Heart left ventricle (tissue), 16 donors: ENCODE data around the gene C14orf132. TPM values are rescaled to one million over a fixed set of nuclear protein-coding genes. Genes with fewer than 3 reads are reported as not detected.

Source experiments
- ATAC-seq, 4 donors: fragments of 200-7000 bp; cut with Tn5 transposase; one replicate each; pipeline ENCODE4 v1.9.1; 2020 to 2022; ENCODE audit warnings: moderate library complexity in 4 of 4, mild to moderate bottlenecking in 3 of 4, moderate number of reproducible peaks in 1 of 4
- DNase-seq, 5 donors: peaks; one replicate each; pipeline ENCODE4 v3.0.0-alpha.2; 2020
- H3K27ac ChIP-seq, 12 donors: fragments of 200-600 bp; sonication (generic) in 4 of 12; one replicate each; pipeline versions ENCODE4 v1.5.0 to v1.8.0; 2016 to 2022; ENCODE audit warnings: mild to moderate bottlenecking in 2 of 12
- H3K27me3 ChIP-seq, 9 donors: fragments of 200-600 bp; sonication (generic) in 2 of 9; one replicate each; pipeline versions ENCODE4 v1.5.1 to v1.8.0; 2016 to 2022; ENCODE audit warnings: mild to moderate bottlenecking in 3 of 9
- H3K36me3 ChIP-seq, 9 donors: fragments of 200-600 bp; sonication (generic) in 2 of 9; one replicate each; pipeline versions ENCODE4 v1.5.0 to v1.8.0; 2018 to 2022; ENCODE audit warnings: mild to moderate bottlenecking in 2 of 9
- H3K4me1 ChIP-seq, 12 donors: fragments of 200-600 bp; sonication (generic) in 4 of 12; one replicate each; pipeline versions ENCODE4 v1.5.0 to v1.8.0; 2016 to 2022; ENCODE audit warnings: mild to moderate bottlenecking in 3 of 12
- H3K4me3 ChIP-seq, 12 donors: fragments of 200-600 bp; sonication (generic) in 4 of 12; one replicate each; pipeline versions ENCODE4 v1.5.0 to v1.8.0; 2017 to 2022; ENCODE audit warnings: mild to moderate bottlenecking in 9 of 12, moderate library complexity in 4 of 12
- H3K9me3 ChIP-seq, 12 donors: fragments of 200-600 bp; sonication (generic) in 4 of 12; one replicate each; pipeline versions ENCODE4 v1.5.0 to v1.8.0; 2016 to 2022; ENCODE audit warnings: mild to moderate bottlenecking in 1 of 12
- POLR2A ChIP-seq, 2 donors: fragments of 450-650 bp; IDR thresholded peaks; one replicate each; pipeline ENCODE4 v1.6.1; 2017; ENCODE audit warnings: antibody characterized with exemption in 2 of 2, mild to moderate bottlenecking in 2 of 2, moderate library complexity in 2 of 2
- WGBS, 4 donors: extraction: QIAGEN DNeasy Blood & Tissue Kit in 2 of 4; methylation state at CpG; one replicate each; pipeline versions ENCODE4 v1.1.5 to v1.1.7; 2013 to 2018; 5-methylcytosine and 5-hydroxymethylcytosine counted together
- intact Hi-C, 10 donors: fragments of 100-400 bp; cut with DNase I; formaldehyde crosslinking; loops; one replicate each; pipeline versions ENCODE4 v1.11.1 to v1.14.2; 2022
- polyA plus RNA-seq, 2 donors: library from polyadenylated mRNA; stranded (reverse); fragments of 200-250 nt; gene quantifications; one replicate each; pipeline ENCODE4 v1.2.3, GENCODE V29; 2013
- total RNA-seq, 9 donors: library from RNA; depleted of rRNA in 2 of 9; stranded (reverse); fragments of >200 nt in 2 of 9; fragmentation: NEBNext Ultra II Directional in 3 of 9; extraction: Animal tissue kit (Norgen Biotek cat#: 25700) in 3 of 9; gene quantifications; one replicate each; pipeline versions ENCODE4 v1.1.0 to v1.2.4, GENCODE V29; 2016 to 2023
- TF ChIP-seq, protein P1 (sequence below), 12 donors: fragments of 200-600 bp; sonication (generic) in 4 of 12; IDR thresholded peaks; one replicate each; pipeline versions ENCODE4 v1.5.0 to v1.8.0; 2018 to 2022; ENCODE audit warnings: antibody characterized with exemption in 12 of 12, mild to moderate bottlenecking in 5 of 12
- donor health status: ischemic (EF 13 %, LVEDD 7.1; RV severe dilation, severe dysfunction).
- donor health status: healthy with polysubstance abuse.
- donor health status: DM: no; HTN: yes; CAD: no.
- donor health status: DM: no; HTN: no; CAD: no.
- donor health status: ischemic (EF 25% LVEDD 6.9; RV normal size, moderate dysfunction).
- donor health status: ischemic (EF 25% LVEDD 5.7; RV mildly dilated, moderate dysfunction).
- donor health status: healthy.
- donor health status: DM: yes; HTN: yes; CAD: no.
- donor health status: ischemic (EF 35%, LVEDD 5.7; RV mildly dilated, moderate dysfunction).
- donor health status: nonischemic (EF 11% LVEDD 7.7; RV severe dilation, severe dysfunction).
- donor health status: DM: yes; HTN: yes; CAD: no.
- donor health status: PGD.
- donor health status: ischemic (EF 29% LVEDD 5.4; RV normal size, mild dysfunction).
- donor health status: nonischemic (EF 23%, LVEDD 6.1; RV moderate dilation, normal function).

C14orf132 gene
- total and polyA plus RNA-seq, 11 donors, result 0.76 to 14.9 (median 1.8) TPM

DNA sequence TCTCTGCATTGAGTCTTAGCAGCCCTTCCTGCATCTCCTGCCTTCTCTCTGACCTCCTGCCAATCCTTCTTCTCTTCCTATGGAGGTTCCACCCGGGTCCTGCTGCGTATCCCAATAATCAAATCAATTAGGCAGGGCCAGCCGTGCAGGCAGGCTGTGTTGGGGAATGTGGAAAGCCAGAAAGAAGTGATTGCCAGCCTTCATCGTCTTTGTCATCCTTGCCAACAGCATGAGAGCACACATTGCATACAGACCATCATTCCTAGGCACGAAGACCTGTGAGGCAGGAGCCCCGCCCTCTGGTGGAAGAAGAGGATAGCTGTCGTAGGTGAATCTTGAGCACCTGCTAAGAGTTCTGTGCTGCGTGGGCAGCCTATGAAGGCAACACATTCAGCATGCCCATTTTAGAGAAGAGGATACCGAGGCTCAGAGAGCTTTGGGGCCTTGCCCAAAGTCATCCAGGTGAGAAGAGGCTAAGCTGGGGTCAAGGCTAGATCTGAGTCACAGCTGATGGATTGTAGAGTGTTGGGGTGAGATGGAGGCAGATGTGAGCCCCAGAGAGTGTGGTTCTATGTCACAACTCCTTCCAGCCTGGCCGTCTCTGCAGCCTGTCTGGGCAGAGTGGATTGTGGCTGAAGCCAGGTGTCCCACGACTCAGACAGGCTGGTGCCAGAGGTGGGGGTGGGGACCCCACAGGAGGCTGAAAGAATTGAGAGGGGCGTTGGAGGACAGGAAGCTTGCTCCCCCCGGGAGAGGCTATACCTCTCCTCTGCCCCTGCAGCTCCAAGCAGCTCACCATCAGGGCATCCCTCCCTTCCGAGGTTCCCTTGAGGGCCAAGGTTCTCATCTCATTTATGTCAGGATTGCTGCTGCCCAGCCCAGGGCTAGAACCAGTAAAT is 12.7 kb downstream of the C14orf132 start:
- H3K9me3 ChIP-seq, result no peaks in the 10 kb centered on the region
- H3K4me1 ChIP-seq, result peaks cover 0 to 33% (median 4%) of the 10 kb centered on the region in 12 donors
- H3K4me3 ChIP-seq, result no peak overlapping the region
- peak in 1 of 5 donors; percentile 5 for DNase-seq
- TF ChIP-seq, protein P1, sequence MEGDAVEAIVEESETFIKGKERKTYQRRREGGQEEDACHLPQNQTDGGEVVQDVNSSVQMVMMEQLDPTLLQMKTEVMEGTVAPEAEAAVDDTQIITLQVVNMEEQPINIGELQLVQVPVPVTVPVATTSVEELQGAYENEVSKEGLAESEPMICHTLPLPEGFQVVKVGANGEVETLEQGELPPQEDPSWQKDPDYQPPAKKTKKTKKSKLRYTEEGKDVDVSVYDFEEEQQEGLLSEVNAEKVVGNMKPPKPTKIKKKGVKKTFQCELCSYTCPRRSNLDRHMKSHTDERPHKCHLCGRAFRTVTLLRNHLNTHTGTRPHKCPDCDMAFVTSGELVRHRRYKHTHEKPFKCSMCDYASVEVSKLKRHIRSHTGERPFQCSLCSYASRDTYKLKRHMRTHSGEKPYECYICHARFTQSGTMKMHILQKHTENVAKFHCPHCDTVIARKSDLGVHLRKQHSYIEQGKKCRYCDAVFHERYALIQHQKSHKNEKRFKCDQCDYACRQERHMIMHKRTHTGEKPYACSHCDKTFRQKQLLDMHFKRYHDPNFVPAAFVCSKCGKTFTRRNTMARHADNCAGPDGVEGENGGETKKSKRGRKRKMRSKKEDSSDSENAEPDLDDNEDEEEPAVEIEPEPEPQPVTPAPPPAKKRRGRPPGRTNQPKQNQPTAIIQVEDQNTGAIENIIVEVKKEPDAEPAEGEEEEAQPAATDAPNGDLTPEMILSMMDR (IDR thresholded peaks at IDR 0.05), result peak in 1 of 12 donors; percentile 9
- TF ChIP-seq POLR2A (IDR thresholded peaks at IDR 0.05), result no peak
- no peaks in the 10 kb centered on the region for H3K27me3 ChIP-seq
- 76 to 92% (median 79%) methylated on average over 14 of the region's 14 CpGs for WGBS, 4 donors
- H3K36me3 ChIP-seq, result no peaks in the 10 kb centered on the region
- intact Hi-C loops, result no loop called here
- no peak for ATAC-seq
- no peak overlapping the region for H3K27ac ChIP-seq

GRCh38 chr14:96052541-96053247 is 13.5 kb downstream of the C14orf132 start:
- TF ChIP-seq POLR2A (IDR thresholded peaks at IDR 0.05), result no peak
- H3K4me1 ChIP-seq, result peaks cover 0 to 33% (median 4%) of the 10 kb centered on the region in 12 donors
- H3K36me3 ChIP-seq, result no peaks in the 10 kb centered on the region
- intact Hi-C loops, result no loop called here
- 86 to 92% (median 89%) methylated on average over 10 of the region's 10 CpGs for WGBS, 4 donors
- DNase-seq (peak in 1 of 5 donors; percentile 7), ATAC-seq (no peak)
- no peak overlapping the region for H3K4me3 ChIP-seq
- peak overlapping the region in 7 of 12 donors; percentile 63 to 91 (median 76) for H3K27ac ChIP-seq
- no peaks in the 10 kb centered on the region for H3K9me3 ChIP-seq
- H3K27me3 ChIP-seq, result no peaks in the 10 kb centered on the region

GRCh38 chr14:96053248-96053599 is 14.1 kb downstream of the C14orf132 start:
- Histone ChIP-seq H3K9me3 (no peaks in the 10 kb centered on the region), H3K4me3 (no peak overlapping the region), H3K4me1 (peaks cover 0 to 33% (median 4%) of the 10 kb centered on the region in 12 donors), H3K27me3 (no peaks in the 10 kb centered on the region), H3K27ac (peak overlapping the region in 9 of 12 donors; percentile 59 to 91 (median 70)), H3K36me3 (no peaks in the 10 kb centered on the region)
- DNase-seq, result no peak
- no peak for ATAC-seq
- intact Hi-C loops, result no loop called here
- TF ChIP-seq, protein P1 (IDR thresholded peaks at IDR 0.05), result no peak
- no peak for TF ChIP-seq POLR2A (IDR thresholded peaks at IDR 0.05)
- WGBS, 4 donors, result 71 to 79% (median 76%) methylated on average over 5 of the region's 5 CpGs

DNA sequence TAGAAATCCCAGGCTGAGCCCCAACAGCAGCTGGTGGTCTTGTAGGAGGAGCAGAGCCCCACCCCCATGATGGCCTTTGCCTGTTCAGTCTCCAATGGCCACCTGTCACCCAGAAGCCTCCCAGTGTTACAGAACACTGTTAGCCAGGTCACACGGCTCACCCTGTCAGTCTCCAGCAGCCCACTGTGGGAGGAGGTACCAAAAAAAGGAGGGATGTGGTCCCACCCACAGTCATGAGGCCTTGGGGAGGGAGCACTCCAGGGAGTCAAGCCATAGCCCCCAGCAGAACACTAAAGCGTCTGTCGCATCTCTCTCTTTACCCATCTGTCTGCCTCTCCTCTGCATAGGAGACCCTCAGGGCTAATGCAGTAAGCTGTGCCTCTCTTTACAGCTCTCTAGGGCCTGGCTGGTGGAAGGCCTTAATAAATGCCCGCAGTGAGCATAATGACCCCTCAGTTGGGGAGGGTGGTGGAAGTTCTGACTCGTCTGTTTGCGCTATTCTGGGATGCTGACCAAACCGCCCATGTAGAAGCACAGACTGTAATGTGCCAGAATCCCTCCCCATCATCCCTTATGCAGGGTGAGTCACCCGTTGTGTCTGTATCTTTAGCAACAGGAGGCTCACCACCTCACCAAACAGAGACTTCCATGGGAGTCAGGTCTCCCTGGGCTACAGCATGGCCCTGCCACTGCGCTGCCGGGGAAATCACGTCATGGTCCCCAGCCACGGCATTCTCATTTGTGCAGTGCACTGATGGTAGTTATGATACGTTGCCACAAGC is 14.6 kb downstream of the C14orf132 start:
- peak; percentile 94 to 98 (median 96) for ATAC-seq
- Histone ChIP-seq H3K27me3 (no peaks in the 10 kb centered on the region), H3K27ac (peak overlapping the region in 9 of 12 donors; percentile 59 to 91 (median 70)), H3K36me3 (no peaks in the 10 kb centered on the region), H3K4me3 (no peak overlapping the region), H3K4me1 (peaks cover 0 to 33% (median 4%) of the 10 kb centered on the region in 12 donors), H3K9me3 (no peaks in the 10 kb centered on the region)
- intact Hi-C loops, result no loop called here
- 65 to 73% (median 66%) methylated on average over 13 of the region's 13 CpGs for WGBS, 4 donors
- no peak for TF ChIP-seq POLR2A (IDR thresholded peaks at IDR 0.05)
- TF ChIP-seq, protein P1 (IDR thresholded peaks at IDR 0.05), result no peak
- DNase-seq, result peak in 4 of 5 donors; percentile 64 to 82 (median 71)
